Muscle of arm (tissue), 12 donors: ENCODE measurements around the gene NXF1. TPM values are rescaled to one million over a fixed set of nuclear protein-coding genes. Genes with fewer than 3 reads are reported as not detected.
A peak's percentile ranks its signal among the peaks of the same experiment; 100 is the strongest.
"Not testable (repeated sequence)": the region's sequence is repeated elsewhere in the genome, so short reads cannot be mapped to it uniquely, and the experiment has no call there.

ENCODE experiments used
- DNase-seq: peaks from one replicate; pipeline ENCODE4 v3.0.0-alpha.2; 2013
- polyA plus RNA-seq, 12 donors: library from polyadenylated mRNA; unstranded; fragments of 120-200 nt; gene quantifications; one replicate each; pipeline ENCODE4 v1.2.1, GENCODE V29; 2013; ENCODE audit not compliant: insufficient read length in 12 of 12

NXF1 gene
- polyA plus RNA-seq, 12 donors, result 55.0 to 132 (median 69.9) TPM; not detected in 1

- DNase-seq, result peak; percentile 95
These were observed 34.1 kb upstream of the NXF1 start, which contains the start of gene WDR74 for GRCh38 chr11:62839050-62839945. TSS of gene WDR74 (minus strand) at chr11:62839590. CDS start at chr11:62839570, 20 bp downstream.

- DNase-seq, result no peak
These were observed 30.1 kb upstream of the NXF1 start for GRCh38 chr11:62835336-62835735.

DNA sequence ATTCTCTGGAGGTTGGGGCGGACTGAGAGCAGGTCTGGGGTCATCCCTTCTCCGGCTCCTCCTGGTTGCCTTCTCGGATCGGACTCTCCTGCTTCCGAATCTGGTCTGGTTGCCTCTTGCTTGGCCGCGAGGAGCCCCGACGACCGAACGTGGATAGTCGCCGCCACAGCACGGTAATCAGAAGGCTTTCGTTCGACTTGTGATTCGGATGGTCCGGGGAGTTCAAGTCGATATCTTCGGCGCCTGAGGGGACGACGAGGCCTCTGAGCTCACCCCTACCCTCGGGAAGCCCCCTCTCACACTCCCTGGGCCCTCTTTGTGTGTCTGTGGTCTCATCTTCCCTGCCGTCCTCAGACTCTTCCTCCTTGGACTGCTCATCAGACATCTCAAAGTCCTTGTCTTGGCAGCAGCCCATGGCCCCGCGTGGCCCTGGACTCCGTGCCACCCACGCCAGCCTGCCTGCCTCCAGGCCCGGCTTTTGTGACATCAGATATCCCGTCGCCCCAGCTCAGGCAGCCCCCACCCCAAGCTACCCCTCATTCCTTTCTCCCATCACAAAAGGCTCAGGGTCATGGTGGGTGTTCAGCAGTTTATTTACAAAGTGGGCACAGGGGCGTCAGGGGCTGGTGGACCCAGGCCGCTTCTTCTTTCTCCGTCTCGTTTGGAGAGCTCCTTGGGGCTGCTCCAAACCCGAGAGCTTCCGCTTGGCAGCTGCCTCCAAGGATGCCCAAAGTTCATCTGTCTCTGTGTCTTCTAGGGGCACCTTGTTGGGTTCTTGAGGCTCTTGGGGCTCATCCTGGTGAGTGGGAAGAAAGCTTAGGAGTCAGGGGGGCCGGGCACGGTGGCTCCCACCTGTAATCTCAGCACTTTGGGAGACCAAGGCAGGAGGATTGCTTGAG lies 27.3 kb upstream of the NXF1 start, which contains the start of gene TEX54:
Gene TEX54, minus strand, starts transcription at position 506 of the 899 bp plus-strand sequence.
- peak; percentile 40 for DNase-seq

GRCh38 chr11:62831520-62832335 lies 26.5 kb upstream of the NXF1 start, which contains the start of gene STX5:
TSS of gene STX5 (minus strand) at chr11:62832051. CDS start at chr11:62831243, 808 bp downstream.
- peak; percentile 100 for DNase-seq

GRCh38 chr11:62830904-62831519 lies 25.8 kb upstream of the NXF1 start:
- no peak for DNase-seq

- not testable (repeated sequence) for DNase-seq
These were observed 22.9 kb upstream of the NXF1 start for GRCh38 chr11:62828130-62828529.

DNA sequence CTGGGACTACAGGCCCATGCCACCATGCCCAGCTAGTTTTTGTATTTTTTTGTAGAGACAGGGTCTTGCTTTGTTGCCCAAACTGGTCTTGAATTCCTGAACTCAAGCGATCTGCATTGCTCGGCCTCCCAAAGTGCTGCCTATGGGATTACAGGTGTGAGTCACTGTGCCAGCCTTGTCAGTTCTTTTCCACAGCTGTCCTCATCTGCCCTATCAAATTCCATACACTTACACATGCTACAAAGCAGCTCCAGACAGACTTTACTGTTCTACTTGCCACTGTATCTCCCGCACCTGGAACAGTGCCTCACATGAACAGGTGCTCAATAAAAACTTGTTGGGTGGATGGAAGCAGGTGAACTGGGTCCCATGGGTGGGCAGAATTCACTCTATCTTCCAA lies 18.4 kb upstream of the NXF1 start:
- no peak for DNase-seq

GRCh38 chr11:62817129-62817528 lies 11.9 kb upstream of the NXF1 start:
- no peak for DNase-seq

DNA sequence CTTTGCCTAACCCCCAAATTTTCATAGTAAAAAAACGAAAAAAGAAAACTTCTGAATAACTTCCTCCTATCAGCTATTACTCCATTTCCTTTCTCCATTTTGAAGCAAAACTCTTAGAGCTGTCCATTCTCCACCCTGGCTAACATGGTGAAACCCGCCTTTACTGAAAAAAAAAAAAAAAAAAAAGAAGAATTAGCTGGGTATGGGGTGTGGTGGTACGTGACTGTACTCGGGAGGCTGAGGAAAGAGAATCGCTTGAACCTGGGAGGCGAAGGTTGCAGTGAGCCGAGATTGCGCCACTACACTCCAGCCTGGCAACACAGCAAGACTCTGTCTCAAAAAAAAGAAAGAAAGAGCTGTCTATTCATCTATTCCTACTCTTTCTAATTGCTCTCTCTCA lies 11.3 kb upstream of the NXF1 start:
- DNase-seq, result no peak

- DNase-seq, result no peak
These were observed 6.4 kb upstream of the NXF1 start for GRCh38 chr11:62811659-62812058.

GRCh38 chr11:62810748-62811147 lies 5.5 kb upstream of the NXF1 start:
- no peak for DNase-seq

- DNase-seq, result no peak
These were observed 1.4 kb upstream of the NXF1 start for GRCh38 chr11:62806611-62807121.

GRCh38 chr11:62805961-62806441 lies 761 bp upstream of the NXF1 start:
- no peak for DNase-seq

- DNase-seq, result peak; percentile 18
These were observed 747 bp downstream of the NXF1 start for GRCh38 chr11:62804310-62805075.

- DNase-seq, result no peak
These were observed 4.2 kb downstream of the NXF1 start for GRCh38 chr11:62801071-62801470.

GRCh38 chr11:62799486-62799885 lies 5.8 kb downstream of the NXF1 start:
- DNase-seq, result no peak

DNA sequence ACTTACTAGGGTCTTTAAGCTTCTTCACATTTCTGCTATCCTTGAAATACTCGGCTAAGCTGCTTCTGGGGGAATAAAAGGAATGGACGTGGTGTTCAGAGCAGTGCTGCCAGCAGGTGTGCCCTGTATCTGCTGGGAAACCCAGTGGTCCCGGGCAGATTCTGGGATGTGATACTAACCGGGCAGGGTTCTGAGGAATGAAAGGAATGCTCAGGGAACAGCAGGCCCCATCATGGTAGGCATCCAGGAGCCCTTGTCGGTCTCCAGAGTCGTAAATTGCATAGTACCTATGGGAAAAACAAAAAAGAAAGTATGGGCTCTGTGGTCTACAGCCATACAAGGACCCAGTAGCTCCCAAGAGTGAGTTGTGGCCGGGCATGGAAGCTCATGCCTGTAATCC lies 9.0 kb downstream of the NXF1 start:
- no peak for DNase-seq

DNA sequence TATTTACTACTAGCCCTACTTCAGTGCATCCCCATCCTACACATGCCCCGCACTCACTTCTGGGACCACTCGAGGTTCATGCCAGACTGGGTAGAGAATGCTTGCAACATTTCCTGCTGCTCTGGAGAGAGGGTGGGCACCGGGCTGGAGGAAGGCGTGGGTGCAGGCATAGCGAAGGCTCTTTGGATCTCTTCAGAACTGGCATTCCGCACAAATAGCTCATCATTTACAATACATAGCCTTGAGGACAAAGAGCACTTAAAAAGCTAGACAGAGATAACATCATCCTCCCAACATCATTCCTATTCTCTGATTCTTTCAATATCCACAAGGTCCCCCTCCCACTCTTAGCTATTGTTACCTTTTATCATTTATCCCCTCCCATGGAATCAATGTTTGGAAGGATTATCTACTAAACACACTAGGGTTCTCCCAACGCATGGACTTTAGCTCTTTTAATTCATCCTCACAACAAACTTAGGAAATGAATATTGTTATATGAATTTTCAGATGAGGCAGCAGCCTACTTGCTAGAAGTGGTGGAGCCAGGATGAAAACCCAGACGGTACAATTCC lies 11.0 kb downstream of the NXF1 start:
- DNase-seq, result no peak

DNA sequence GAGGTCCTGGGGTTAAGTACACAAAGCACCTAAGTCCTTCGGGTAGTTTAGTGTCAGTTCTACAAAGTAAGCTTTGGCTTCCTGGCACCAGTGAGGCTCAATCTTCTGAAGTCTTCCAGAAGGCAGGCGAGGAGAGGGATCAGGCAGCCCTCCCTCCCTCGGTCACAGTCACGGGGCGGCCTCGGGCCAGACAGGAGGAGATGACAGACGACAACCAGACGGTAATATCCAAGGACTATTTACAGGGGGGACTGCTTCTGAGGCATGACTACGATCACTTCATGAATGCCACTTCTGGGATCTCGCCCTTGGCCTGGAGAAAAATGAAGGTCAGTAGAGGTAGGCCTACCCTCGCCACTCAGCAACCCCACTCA lies 13.1 kb downstream of the NXF1 start:
- no peak for DNase-seq
